Measurements from ENCODE around the gene DGCR8.

The DGCR8 gene

DNA sequence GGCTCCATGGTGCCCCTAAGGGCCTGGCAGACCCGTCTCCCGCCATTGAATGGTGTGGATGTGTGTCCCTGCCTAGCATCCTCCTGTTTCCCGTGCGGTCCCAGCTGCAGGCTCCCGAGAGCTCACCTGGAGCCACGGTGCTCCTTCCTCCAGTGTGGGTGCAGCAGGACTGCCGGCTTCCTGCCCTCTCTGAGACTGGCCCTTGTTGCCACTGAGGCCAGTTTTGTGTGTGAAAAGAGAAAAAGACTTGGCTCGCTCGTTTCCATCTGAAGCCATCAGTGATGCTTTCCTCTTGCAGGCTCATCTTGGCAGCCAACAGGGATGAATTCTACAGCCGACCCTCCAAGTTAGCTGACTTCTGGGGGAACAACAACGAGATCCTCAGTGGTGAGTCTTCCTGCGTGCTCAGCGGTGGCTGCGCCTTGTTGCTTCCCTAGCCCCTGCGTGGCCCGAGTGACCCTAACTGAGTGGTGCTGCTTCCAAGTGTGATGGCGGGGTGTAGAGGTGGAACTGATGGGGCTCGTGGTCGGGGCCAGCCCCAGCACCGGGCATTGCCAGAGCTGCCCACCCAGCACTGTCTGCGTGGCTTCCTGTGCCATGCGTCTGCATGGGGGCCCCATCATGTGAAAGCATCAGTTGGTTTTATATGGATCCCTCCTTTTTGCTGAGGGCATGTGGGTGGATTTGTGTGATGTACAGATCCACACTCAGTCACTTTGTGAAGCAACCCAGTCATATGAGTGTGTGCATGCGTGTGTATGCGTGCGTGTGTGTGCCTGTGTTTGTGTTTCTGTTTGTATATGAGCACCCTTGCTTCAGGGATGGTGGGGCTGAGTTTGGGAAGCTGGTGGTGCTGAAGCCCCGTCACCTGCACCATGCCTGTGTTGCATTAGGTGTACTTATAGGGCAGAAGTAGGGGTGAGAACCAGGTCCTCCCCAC, 36.7 kb upstream of the DGCR8 start:
- TF ChIP-seq ESRRG (CRISPR knock-in tag; IDR thresholded peaks at IDR 0.05) (no peak), ZNF8 (CRISPR knock-in tag; IDR thresholded peaks at IDR 0.05) (no peak), SNAI2 (CRISPR knock-in tag; IDR thresholded peaks at IDR 0.05) (no peak), ZNF565 (CRISPR knock-in tag; conservative IDR thresholded peaks at IDR 0.05; ENCODE audit: low read depth) (no peak), CREB5 (CRISPR knock-in tag; IDR thresholded peaks at IDR 0.05; ENCODE audit: low read depth) (no peak), POU6F1 (CRISPR knock-in tag; IDR thresholded peaks at IDR 0.05; ENCODE audit: borderline replicate concordance, low read depth) (no peak), ZFP30 (CRISPR knock-in tag; IDR thresholded peaks at IDR 0.05) (no peak), RARB (CRISPR knock-in tag; IDR thresholded peaks at IDR 0.05) (no peak), ARNTL (CRISPR knock-in tag; IDR thresholded peaks at IDR 0.05; ENCODE audit: borderline replicate concordance, low read depth) (no peak), PPARA (CRISPR knock-in tag; IDR thresholded peaks at IDR 0.05; ENCODE audit: borderline replicate concordance) (no peak), GLIS3 (CRISPR knock-in tag; IDR thresholded peaks at IDR 0.05) (no peak), BACH2 (CRISPR knock-in tag; IDR thresholded peaks at IDR 0.05; ENCODE audit: borderline replicate concordance) (no peak), OSR1 (CRISPR knock-in tag; IDR thresholded peaks at IDR 0.05) (no peak), ZNF70 (CRISPR knock-in tag; IDR thresholded peaks at IDR 0.05) (no peak), ISL1 (CRISPR knock-in tag; IDR thresholded peaks at IDR 0.05) (no peak), TOX (CRISPR knock-in tag; IDR thresholded peaks at IDR 0.05; ENCODE audit: borderline replicate concordance) (no peak), ZFP3 (CRISPR knock-in tag; IDR thresholded peaks at IDR 0.05) (no peak), ZC3H10 (CRISPR knock-in tag; IDR thresholded peaks at IDR 0.05) (no peak)
- TF ChIP-seq, protein P1, sequence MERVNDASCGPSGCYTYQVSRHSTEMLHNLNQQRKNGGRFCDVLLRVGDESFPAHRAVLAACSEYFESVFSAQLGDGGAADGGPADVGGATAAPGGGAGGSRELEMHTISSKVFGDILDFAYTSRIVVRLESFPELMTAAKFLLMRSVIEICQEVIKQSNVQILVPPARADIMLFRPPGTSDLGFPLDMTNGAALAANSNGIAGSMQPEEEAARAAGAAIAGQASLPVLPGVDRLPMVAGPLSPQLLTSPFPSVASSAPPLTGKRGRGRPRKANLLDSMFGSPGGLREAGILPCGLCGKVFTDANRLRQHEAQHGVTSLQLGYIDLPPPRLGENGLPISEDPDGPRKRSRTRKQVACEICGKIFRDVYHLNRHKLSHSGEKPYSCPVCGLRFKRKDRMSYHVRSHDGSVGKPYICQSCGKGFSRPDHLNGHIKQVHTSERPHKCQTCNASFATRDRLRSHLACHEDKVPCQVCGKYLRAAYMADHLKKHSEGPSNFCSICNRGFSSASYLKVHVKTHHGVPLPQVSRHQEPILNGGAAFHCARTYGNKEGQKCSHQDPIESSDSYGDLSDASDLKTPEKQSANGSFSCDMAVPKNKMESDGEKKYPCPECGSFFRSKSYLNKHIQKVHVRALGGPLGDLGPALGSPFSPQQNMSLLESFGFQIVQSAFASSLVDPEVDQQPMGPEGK (CRISPR knock-in tag; IDR thresholded peaks at IDR 0.05; ENCODE audit: borderline replicate concordance) = no peak
- TF ChIP-seq, protein P2, sequence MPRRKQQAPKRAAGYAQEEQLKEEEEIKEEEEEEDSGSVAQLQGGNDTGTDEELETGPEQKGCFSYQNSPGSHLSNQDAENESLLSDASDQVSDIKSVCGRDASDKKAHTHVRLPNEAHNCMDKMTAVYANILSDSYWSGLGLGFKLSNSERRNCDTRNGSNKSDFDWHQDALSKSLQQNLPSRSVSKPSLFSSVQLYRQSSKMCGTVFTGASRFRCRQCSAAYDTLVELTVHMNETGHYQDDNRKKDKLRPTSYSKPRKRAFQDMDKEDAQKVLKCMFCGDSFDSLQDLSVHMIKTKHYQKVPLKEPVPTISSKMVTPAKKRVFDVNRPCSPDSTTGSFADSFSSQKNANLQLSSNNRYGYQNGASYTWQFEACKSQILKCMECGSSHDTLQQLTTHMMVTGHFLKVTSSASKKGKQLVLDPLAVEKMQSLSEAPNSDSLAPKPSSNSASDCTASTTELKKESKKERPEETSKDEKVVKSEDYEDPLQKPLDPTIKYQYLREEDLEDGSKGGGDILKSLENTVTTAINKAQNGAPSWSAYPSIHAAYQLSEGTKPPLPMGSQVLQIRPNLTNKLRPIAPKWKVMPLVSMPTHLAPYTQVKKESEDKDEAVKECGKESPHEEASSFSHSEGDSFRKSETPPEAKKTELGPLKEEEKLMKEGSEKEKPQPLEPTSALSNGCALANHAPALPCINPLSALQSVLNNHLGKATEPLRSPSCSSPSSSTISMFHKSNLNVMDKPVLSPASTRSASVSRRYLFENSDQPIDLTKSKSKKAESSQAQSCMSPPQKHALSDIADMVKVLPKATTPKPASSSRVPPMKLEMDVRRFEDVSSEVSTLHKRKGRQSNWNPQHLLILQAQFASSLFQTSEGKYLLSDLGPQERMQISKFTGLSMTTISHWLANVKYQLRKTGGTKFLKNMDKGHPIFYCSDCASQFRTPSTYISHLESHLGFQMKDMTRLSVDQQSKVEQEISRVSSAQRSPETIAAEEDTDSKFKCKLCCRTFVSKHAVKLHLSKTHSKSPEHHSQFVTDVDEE (CRISPR knock-in tag; IDR thresholded peaks at IDR 0.05) = no peak

DNA sequence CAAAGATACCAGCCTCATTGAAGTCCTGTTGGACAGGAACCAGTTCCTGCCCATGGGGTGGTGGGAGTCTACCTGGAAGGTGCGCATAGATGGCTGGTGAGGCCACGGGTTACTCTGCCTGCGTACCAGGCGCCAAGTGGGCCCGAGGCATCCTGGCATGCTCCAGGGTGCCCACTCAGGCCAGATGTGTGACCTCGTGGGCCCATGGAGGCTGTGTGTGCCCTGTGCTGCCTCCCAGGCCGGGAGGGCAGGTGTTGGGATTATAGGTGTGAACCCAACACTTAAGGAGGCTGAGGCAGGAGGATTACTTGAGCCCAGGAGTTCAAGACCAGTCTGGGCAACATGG, 36.1 kb upstream of the DGCR8 start:
- no peak for TF ChIP-seq ZNF8 (CRISPR knock-in tag; IDR thresholded peaks at IDR 0.05)
- TF ChIP-seq CREB5 (CRISPR knock-in tag; IDR thresholded peaks at IDR 0.05; ENCODE audit: low read depth) = no peak
- TF ChIP-seq ZNF70 (CRISPR knock-in tag; IDR thresholded peaks at IDR 0.05) = no peak
- no peak for TF ChIP-seq CSDC2 (CRISPR knock-in tag; IDR thresholded peaks at IDR 0.05)
- no peak for TF ChIP-seq TCF4 (CRISPR knock-in tag; IDR thresholded peaks at IDR 0.05; ENCODE audit: borderline replicate concordance)
- TF ChIP-seq ZNF565 (CRISPR knock-in tag; conservative IDR thresholded peaks at IDR 0.05; ENCODE audit: low read depth) = no peak
- no peak for TF ChIP-seq ISL1 (CRISPR knock-in tag; IDR thresholded peaks at IDR 0.05)
- no peak for TF ChIP-seq OSR1 (CRISPR knock-in tag; IDR thresholded peaks at IDR 0.05)
- TF ChIP-seq, protein P1 (CRISPR knock-in tag; IDR thresholded peaks at IDR 0.05; ENCODE audit: borderline replicate concordance) = no peak
- TF ChIP-seq TOX (CRISPR knock-in tag; IDR thresholded peaks at IDR 0.05; ENCODE audit: borderline replicate concordance) = no peak
- no peak for TF ChIP-seq PPARA (CRISPR knock-in tag; IDR thresholded peaks at IDR 0.05; ENCODE audit: borderline replicate concordance)
- no peak for TF ChIP-seq ZFP30 (CRISPR knock-in tag; IDR thresholded peaks at IDR 0.05)
- no peak for TF ChIP-seq BACH2 (CRISPR knock-in tag; IDR thresholded peaks at IDR 0.05; ENCODE audit: borderline replicate concordance)
- TF ChIP-seq POU6F1 (CRISPR knock-in tag; IDR thresholded peaks at IDR 0.05; ENCODE audit: borderline replicate concordance, low read depth) = no peak
- ATAC-seq = no peak

More for the DNA sequence above, 36.7 kb upstream of the DGCR8 start:
- no peak for ATAC-seq

Data from SK-N-SH treated with all-trans-retinoic acid at 6 μM for 48 hours (cell line).